Panc1 (cell line): Measurements from ENCODE around the gene LDLRAD4.

Experiments used
- POLR2AphosphoS5 ChIP-seq: IDR thresholded peaks from 2 replicates; pipeline ENCODE4 v1.6.1; 2012; ENCODE audit warnings: mild to moderate bottlenecking, low read depth, low read length, moderate library complexity
- REST ChIP-seq, 2 experiments: IDR thresholded peaks; 2 replicates each; pipeline ENCODE4 v1.6.1; 2011 to 2012; ENCODE audit warnings: low read depth in 2 of 2, control low read depth in 1 of 2, low read length in 1 of 2, mild to moderate bottlenecking in 1 of 2, moderate library complexity in 1 of 2; ENCODE audit not compliant: insufficient read depth in 1 of 2
- TF ChIP-seq, protein P1 (sequence below): fragments of 450-650 bp; IDR thresholded peaks from 2 replicates; pipeline ENCODE4 v1.5.1; 2017; ENCODE audit warnings: mild to moderate bottlenecking

DNA sequence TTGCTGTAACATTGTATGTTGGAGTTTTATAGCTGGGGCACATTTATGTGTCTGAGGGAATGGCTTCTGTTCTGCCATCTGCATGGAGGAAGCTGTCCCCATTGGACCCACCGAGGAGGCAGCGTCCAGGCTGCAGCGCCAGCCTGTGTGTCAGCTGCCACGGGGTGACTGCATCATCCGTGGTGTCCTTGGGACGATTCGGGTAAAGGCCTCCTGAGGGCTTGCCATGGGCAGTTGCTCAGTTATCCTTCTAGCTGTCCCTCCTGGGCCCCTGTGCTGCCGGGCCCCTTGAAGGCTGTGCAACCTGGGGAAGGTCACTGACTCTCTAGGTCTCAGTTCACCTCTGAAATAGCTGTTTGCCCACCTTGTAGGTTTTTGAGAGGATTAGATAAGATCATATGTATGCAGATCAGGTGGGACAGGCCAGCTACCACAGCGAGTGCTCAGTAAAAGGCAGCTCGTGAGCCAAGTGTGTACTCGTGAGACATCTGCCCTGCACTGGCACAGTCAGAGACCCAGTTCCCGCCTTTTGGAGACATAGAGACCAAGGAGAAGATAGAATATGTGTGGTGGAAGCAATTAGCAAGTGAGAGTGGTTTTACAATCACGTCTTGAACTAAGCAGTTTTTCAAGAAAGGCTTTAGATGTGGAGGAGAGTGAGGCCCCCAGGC is 10.6 kb downstream of the LDLRAD4 start:
- TF ChIP-seq REST (IDR thresholded peaks at IDR 0.05; ENCODE audit: insufficient read depth in 1 of 2, low read depth in 2 of 2, low read length in 1 of 2) = no peak
- no peak for TF ChIP-seq POLR2AphosphoS5
- TF ChIP-seq, protein P1, sequence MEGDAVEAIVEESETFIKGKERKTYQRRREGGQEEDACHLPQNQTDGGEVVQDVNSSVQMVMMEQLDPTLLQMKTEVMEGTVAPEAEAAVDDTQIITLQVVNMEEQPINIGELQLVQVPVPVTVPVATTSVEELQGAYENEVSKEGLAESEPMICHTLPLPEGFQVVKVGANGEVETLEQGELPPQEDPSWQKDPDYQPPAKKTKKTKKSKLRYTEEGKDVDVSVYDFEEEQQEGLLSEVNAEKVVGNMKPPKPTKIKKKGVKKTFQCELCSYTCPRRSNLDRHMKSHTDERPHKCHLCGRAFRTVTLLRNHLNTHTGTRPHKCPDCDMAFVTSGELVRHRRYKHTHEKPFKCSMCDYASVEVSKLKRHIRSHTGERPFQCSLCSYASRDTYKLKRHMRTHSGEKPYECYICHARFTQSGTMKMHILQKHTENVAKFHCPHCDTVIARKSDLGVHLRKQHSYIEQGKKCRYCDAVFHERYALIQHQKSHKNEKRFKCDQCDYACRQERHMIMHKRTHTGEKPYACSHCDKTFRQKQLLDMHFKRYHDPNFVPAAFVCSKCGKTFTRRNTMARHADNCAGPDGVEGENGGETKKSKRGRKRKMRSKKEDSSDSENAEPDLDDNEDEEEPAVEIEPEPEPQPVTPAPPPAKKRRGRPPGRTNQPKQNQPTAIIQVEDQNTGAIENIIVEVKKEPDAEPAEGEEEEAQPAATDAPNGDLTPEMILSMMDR = no peak
